ENCODE measurements around the gene DUSP16.
"Not testable (repeated sequence)": the region's sequence is repeated elsewhere in the genome, so short reads cannot be mapped to it uniquely, and the experiment has no call there.

DUSP16 gene

DNA sequence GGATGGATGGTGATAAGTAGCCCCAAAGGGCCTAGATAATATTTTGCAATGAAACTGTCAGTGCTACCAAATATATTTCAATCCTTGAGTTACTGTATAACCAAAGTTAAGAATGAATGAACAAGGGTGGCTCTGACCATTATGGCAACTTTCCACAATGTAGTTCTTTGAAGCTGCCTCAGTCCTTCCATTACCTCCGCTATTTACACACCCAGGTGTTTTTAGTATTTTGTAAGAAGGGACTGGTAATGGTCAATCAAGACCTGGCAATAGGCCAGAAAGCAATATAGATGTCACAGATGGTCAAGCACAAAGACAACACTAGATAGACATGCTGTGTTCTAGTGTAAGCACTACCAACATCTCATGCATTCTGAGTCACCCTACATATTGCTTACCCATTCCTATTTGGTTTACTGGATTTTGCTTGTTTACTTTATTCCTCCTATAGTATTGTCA is 16.3 kb downstream of the DUSP16 start:
- DNase-seq (ENCODE audit: low read depth in 2 of 2), result no peak

DNA sequence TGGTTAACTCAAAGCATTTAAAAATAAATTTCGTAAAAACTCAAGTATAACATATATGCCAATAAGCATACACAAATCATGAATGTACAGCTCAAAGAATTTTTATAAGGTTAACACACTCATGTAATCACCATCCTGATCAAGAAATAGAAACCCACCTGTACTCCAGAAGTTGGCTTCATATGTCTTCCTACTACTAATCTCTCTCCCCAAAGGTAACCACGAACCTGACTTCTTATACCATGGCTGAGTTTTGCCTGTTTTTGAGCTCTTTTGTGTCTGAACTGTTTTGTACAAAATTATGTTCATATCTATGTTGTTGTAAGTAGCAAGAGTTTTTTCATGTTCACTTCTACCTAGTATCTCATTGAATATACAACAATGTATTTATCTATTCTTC is 18.7 kb downstream of the DUSP16 start:
- DNase-seq (ENCODE audit: low read depth in 2 of 2), result no peak

DNA sequence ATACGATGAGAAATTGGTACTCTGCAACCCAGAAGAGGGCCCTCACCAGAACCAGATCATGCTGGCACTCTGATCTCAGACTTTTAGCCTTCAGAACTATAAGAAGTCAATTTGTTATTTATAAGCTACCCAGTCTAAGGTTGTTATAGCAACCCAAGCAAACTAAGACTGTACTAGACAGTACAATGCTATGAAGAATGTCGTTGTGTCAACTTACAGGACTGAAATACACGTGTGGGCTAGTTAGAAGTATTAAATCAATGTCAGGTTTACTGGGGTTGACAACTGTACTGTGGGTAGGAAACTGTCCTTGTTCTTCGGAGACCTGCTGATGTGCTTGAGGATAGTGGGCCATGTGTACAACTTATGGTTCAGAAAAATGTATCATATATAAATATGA is 19.7 kb downstream of the DUSP16 start:
- DNase-seq (ENCODE audit: low read depth in 2 of 2), result no peak

DNA sequence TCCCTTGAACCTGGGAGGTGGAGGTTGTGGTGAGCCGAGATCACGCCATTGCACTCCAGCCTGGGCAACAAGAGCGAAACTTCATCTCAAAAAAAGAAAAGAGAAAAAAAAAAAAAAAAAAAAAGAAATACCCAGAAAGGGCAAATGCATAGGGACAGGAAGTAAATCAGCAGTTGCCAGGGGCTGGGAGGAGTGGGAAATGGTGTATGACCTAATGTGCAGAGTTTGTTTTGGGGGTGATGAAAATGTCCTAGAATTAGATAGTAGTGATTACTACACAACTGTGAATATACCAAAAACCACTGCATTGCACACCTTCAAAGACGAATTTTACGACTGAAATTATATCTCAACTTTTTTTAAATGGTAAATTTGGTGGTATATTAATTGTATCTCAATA is 20.4 kb downstream of the DUSP16 start:
- no peak for DNase-seq (ENCODE audit: low read depth in 2 of 2)

DNA sequence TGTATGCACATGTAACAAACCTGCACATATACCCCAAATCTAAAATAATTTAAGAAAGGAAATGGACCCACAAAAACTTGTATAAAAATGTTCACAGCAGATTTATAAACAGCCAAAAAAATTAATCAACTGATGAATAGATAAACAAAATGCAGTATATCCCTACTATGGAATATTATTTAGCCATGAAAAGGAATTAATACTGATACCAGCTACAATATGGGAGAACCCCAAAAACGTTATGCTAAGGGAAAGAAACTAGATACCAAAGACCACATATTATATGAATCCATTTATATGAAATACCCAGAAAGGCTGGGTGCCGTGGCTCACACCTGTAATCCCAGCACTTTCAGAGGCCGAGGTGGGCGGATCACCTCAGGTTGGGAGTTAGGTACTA is 20.9 kb downstream of the DUSP16 start:
- no peak for DNase-seq (ENCODE audit: low read depth in 2 of 2)

DNA sequence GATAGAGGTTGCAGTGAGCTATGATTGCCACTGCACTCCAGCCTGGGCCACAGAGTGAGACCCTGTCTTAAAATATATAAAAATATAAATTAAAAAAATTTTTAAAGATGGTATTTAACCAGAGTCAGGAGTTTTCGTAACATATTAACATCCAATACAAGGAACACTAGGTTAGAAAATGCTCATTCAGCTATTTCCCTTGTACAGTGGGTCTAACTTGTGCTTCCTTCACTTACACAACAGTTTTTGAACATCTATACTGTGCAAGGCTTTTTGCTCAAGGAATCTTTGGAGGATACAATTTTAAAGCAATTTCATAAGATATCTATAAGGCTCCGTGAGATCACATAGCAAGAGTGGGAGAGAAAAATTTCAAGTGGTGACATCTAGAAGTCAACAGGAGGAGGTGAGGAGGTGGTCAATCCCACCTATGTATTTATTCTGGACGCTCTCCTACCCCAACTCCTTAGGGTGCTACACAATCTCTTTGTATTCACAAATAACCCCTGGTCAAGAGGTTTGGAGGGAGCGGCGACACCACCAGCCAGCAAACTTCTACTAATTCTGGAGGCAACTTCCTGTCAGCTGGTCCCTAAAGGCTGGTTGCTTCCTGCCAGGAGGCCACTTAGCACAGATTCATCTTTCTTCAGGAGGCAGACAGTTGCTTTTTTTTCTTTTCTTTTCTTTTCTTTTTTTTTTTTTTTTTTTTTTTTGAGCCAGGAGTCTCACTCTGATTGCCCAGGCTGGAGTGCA is 22.2 kb downstream of the DUSP16 start:
- DNase-seq (ENCODE audit: low read depth in 2 of 2), result no peak

DNA sequence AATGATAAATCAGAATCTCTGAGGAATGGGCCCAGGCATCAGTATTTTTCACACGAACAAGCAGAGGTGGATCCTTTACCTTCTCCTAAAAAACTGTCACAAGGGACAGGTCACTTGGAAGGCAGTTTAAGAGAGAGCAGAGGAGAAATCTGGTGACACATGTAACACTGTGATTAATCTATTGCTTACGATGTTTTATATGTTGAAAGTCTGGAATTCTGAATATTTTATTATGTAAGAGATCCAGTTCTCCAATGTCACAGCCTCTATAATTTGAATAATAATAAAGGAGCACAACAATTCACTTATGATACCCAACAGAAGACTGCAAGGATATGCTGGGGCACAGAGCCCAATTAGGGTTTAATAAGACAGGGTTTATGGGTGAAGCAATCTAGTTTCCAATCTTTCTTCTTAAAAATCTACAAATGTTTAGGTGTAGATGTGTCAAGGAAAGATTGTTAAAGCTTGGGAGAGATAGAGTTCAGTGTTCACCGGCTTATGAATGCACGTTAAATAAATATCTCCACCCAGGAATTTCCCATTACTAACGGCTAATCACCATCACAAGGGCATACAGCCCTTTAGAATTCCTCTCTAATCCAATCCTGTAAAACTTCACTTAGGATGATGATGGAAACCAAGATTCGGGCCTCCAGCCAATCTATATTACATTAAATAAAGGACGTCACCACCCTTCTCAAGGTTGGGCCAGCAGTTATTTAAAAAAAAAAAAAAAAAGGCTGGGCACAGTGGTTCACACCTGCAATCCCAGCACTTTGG is 23.4 kb downstream of the DUSP16 start:
- no peak for DNase-seq (ENCODE audit: low read depth in 2 of 2)

DNA sequence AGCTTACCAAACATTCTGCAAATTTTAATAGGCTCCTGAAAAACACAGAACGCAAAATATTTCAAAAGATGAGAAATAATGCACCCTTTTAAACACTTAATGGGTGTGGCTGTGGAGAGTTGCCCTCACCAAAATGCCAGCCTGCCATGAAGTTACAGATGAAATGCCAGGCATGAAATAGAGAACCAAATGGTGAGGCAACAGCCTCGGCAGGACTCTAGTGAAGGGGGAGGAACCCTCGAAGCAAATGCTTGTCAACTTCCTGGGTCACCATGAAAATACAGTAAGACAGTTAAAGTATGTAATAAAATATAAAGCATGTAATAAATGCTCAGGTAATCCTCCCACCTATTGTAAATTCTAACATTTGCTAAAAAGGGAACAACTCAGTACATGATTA is 24.1 kb downstream of the DUSP16 start:
- DNase-seq (ENCODE audit: low read depth in 2 of 2), result no peak

DNA sequence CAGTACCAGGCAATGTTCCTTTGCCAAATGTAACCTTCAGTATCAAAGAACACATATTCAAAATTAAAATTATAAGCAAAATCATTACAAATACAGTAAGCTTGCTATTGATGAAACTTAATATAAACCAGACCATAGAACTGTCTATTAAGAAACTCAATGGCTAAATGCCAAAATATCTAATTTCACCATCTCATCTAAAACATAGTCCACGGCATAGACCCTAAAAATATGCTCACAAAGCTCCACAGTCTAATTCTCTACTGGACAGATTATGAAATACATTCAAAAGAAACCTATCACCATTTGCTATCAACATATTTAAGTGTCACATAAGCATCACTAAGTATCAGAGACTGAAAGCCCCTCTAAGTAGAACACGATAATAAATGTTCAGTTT is 25.2 kb downstream of the DUSP16 start:
- no peak for DNase-seq (ENCODE audit: low read depth in 2 of 2)

DNA sequence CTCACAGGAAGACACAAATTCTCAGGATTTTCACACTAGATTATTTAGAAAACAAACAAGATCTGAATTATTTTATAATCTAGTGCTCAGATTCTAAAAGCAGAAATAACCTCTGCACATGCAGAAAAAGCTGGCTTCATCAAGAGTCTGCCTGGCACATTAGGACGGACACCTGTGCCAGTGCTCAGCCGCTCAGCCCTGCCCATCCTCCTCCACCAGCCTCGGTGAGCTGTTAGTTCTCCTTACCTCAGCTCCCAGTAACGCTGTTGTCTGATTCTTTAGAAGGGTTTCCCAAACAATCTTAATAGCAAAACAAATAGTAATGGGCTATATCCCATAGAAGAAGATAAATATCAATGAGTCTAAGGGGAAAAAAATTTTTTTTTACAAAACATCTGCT is 27.7 kb downstream of the DUSP16 start:
- DNase-seq (ENCODE audit: low read depth in 2 of 2), result no peak

DNA sequence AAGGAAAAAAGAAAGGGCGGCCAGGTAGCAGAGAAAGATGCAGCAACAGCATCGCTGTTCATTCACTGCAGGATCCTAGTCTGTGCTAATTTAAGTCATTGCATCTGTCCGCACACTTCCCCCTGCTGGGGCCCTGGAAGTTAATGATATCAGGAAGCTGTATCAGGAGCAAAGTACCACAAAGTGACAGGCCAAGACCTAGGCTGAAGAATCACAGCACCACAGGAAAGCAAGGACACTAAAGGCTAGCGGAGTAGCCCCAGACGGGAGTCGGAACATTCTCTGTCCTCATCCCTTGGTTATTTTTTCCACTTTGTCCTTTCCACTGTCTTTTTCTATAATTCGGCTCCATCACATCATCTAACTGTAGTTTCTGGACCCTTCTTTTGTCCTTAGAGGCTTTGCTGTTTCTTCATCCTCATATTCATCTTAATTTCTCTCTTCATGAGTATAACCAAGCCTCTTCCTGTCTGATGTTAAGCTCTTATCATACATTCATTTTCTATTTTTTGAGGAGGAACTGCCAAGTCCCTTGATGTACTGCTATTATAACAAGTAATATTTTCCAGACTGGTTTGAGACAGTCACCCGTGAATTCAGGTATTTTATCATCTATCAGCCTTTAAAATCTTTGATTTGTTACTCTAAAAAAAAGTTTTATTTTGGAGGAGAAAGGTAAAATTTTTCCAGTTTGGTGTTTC is 28.3 kb downstream of the DUSP16 start:
- no peak for DNase-seq (ENCODE audit: low read depth in 2 of 2)

DNA sequence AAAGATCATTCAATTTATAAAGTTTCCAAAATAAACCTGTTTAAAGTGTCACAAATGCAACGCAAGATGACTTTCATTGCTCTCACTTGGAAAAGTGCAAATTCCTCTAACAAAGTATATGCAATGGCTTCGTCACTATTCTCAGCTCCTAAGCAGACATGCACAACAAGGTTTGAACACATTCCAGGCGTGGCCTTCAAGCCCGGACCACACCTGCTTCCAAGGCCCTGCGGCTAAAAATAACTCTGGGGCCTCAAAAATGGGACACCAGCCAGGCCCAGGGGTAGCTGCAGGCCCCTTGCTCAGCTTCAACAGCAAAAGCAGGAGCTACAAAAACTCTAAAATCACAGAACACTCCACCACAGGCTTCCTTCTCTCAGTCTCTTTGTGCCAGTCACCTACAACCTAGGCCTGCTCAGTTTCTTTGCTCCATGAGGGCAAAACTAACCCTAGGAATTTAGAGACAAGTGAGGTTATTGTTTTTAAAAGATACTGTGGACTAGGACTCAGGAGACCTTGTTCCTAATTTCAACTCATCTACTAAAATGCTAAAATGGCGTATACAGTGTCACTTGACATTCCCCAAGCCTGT is 29.3 kb downstream of the DUSP16 start:
- DNase-seq (ENCODE audit: low read depth in 2 of 2), result no peak

DNA sequence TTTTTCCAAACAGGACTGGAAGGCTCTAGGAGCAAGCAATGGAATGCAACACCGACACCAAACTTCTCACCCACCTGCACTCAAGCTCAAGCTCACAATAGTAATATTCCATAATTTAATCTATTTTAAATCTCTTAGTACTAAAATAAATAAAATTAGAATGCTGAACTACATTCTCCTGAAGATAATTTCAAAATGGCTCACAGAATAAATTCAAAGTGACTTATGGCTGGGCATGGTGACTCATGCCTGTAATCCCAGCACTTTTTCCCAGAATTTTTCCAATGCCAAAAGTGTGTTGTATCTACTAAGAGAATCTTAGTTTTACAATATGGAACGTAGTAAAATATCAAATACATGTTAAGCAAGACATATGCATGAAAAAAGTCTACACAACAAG is 31.5 kb downstream of the DUSP16 start:
- no peak for DNase-seq (ENCODE audit: low read depth in 2 of 2)

DNA sequence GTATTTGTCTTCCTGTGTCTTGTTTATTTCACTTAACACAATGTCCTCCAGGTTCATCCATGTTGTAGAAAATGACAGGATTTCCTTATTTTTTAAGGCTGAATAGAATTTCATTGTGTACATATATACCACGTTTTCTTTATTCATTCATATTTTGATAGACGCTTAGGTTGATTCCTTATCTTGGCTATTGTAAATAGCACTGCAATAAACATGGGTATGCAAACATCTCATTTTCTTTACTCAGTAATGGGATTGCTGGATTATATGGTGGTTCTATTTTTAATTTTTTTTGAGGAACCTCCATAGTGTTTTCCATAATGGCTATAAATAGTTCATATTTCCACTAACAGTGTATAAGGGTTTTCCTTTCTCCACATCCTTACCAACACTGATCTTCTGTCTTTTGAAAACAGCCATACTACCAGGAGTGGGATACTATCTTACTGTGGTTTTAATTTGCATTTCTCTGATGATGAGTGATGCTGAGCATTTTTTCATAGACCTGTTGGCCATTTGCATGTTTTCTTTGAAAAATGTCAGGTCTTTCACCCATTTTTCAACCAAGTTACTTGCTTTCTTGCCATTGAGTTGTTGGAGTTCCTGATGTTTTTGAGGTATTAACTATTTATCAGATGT is 32.8 kb downstream of the DUSP16 start:
- DNase-seq (ENCODE audit: low read depth in 2 of 2), result no peak

DNA sequence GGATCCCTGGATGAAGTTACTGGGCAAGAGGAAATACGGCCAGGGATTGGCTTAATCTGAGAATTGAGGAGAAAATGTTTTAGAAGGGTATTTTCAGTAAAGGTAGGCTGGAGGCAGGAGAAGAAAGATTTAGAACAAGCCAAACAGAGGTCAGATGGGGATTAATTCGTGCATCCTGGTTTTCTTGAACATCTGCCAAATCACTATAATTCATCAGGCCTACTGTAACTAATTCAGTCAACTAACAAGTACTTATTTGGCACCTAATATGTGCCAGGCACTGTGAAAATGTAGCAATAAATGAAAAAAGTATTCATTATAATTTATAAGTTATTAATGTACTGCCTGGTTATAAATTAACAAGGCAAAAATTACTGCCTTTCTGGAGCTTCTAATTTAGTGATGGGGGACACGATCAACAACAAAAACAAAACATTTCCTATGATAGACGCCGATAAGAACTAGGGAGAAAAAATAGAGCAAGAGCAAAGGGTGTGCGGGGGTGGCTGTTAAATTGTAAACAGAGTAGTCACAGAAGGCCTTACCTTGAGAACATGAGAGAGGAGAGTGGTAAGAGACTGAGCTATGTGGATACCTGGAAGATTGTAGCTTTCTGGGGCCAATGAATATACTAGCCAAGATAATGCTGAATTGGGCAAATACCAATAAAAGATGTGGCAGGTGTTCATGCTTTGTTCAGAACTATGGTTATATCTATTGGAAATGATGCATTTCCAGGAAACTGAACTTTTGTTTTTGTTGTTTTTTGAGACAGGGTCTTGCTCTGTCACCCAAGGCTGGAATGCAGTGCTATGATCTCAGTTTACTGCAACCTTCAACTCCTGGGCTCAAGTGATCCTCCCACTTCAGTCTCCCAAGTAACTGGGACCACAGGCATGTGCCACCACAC is 34.0 kb downstream of the DUSP16 start:
- no peak for DNase-seq (ENCODE audit: low read depth in 2 of 2)

DNA sequence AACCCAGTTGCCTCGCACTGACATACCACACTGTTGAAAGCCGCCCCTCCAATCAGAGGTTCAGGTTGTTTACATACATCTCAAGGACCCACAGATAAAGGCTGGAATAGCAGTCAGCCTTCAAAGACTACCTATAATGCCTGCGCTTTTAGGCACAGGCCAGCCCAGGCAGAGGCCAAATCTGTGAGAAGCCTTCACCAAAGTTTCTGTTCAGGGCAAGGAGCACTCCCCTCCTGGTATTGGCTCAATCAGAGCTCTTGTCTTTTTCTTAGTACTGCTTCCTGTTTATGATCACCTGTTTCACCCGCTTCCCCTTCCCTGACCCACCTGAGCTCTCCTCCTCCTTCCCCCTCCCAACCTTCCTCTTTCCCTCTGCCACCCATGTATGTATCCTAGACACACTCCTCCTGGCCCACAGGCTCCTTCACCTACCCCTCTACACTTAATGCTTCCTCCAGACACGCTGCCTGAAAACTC is 34.8 kb downstream of the DUSP16 start:
- DNase-seq (ENCODE audit: low read depth in 2 of 2), result no peak

DNA sequence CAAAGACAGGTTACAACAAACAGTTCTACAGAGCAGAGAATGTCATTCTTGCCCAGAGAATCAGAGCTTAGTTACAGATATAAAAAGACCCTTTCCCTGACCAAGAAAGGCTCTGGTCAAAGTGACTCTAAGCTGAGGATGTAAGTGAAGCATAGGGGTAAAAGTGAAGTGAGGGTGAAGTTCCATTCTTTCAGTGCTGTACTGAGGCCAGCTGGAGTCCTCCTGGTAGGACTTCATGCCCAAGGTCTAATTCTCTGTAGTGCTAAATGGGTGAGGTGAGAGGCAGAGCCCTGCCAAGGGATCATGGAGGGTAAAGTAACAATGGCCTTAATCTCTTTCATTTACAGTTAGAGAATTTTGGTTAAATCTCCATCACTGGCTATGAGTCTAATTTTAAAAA is 38.5 kb downstream of the DUSP16 start:
- DNase-seq (ENCODE audit: low read depth in 2 of 2), result no peak

DNA sequence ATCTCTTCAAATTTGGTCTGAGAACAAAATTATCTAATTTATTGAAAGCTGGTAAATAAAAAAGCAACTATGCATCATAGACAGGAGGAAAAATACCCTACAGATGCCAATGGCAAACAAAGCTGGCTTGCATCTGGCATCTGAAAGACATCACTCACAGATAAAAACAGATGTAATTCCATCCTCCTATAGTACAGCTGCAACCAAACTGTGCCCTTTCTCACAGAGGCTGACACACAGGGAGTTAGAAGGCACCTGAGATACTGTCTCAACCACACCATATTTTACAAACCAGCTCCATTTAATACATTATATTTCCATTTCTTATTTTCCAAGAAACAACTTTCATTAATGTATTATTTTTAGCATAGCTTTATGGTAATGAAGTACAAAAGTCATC is 39.4 kb downstream of the DUSP16 start:
- DNase-seq (ENCODE audit: low read depth in 2 of 2), result no peak

DNA sequence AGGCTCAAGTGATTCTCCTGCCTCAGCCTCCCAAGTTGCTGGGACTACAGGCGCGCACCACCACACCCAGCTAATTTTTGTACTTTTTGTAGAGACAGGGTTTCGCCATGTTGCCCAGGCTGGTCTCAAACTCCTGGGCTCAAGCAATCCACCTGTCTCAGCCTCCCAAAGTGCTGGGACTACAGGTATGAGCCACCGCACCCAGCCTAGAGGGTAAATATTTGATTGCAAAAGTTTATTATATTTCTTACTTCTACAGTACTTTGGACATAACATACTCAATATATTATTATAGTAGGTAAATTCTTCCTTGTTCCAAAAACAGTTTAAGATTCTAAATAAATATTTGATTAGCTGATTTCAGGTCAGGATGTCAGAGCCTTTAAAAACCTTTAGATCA is 40.0 kb downstream of the DUSP16 start:
- DNase-seq (ENCODE audit: low read depth in 2 of 2), result not testable (repeated sequence)

DNA sequence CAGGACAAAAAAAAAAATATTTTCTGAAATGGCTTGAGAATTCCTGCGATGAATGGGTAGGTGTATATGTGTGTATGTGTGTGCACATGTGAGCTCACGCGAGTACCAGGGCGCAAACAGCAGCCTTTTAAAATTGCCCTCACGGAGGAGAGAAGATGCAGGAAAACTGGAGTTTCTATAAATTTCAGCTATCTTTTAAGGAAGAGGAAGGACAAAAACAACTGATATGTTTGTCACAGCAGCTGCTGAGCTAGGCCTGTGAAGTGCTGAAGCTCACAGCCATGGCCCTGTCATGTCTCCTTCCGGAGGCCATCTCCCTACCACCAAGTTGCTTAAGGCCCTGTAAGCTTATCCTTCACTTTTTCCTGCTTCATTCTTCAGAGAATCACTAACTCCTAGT is 40.8 kb downstream of the DUSP16 start:
- DNase-seq (ENCODE audit: low read depth in 2 of 2), result no peak

DNA sequence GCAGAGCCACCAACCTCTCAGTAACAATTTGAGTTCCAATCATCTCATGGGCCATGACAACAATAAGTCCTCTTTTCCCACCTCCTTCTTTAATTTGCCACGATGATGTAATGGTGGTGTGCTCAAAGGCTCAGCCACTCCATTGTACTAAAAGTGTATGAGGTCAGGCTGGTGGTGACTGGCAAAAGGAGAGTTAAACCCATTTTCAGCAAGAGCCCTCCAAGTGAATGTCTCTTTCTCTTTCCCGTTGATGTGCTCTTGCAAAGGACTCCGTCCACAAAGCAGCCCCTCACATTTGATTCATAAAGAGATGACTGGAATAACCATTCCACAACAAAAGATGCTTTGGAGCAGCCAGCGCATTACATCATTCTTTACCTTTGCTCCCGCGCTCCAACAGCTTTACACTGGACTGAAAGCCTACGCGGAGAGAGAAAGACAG is 41.6 kb downstream of the DUSP16 start:
- DNase-seq (ENCODE audit: low read depth in 2 of 2), result no peak
